ENCODE measurements around the gene PPFIA1.

GRCh38 chr11:70358753-70359152 lies 88.3 kb downstream of the PPFIA1 start:
- TF ChIP-seq CTCF (IDR thresholded peaks at IDR 0.05) (no peak), POLR2A (IDR thresholded peaks at IDR 0.05) (no peak)

Measured in uterus (tissue), 2 donors.